OCI-LY7 (cell line): ENCODE results near the gene PITPNC1. TPM values are rescaled to one million over a fixed set of nuclear protein-coding genes. Genes with fewer than 3 reads are reported as not detected.

Experiments used
- BruUV-seq: library from RNA; stranded (reverse); fragments of 400-500 nt; replicated peaks from 2 replicates; lab custom pipeline; 2021; lab: Mats Ljungman, UMichigan
- CTCF ChIA-PET: fragments of 300-600 bp; sonication (Branson Sonifier 250); formaldehyde crosslinking; loops from one replicate; lab custom pipeline; 2022; ENCODE audit warnings: antibody characterized with exemption; ENCODE audit not compliant: unreplicated experiment; lab: Charles Lee
- POLR2A ChIA-PET: fragments of 300-600 bp; sonication (Branson Sonifier 250); formaldehyde crosslinking; loops from one replicate; lab custom pipeline; 2022; ENCODE audit warnings: antibody characterized with exemption; lab: Charles Lee
- DNase-seq: peaks from one replicate; pipeline ENCODE4 v3.0.0-alpha.2; 2015; ENCODE audit warnings: low spot score
- H2AFZ ChIP-seq: fragments of 200-600 bp; sonication (generic), shearing (Covaris generic); 2 replicates; pipeline ENCODE4 v1.6.1; 2014; ENCODE audit warnings: mild to moderate bottlenecking, antibody characterized with exemption, low read length, moderate library complexity
- H3K27ac ChIP-seq: fragments of 200-600 bp; sonication (generic); 2 replicates; pipeline ENCODE4 v1.5.1; 2014; ENCODE audit warnings: mixed run types, low read depth, mild to moderate bottlenecking, moderate library complexity, low read length, inconsistent platforms; ENCODE audit not compliant: poor library complexity, severe bottlenecking
- H3K36me3 ChIP-seq: fragments of 200-600 bp; sonication (generic); 2 replicates; pipeline ENCODE4 v1.6.1; 2014; ENCODE audit warnings: mild to moderate bottlenecking, antibody characterized with exemption, low read length, moderate library complexity, mixed read lengths; ENCODE audit not compliant: insufficient read depth
- H3K4me1 ChIP-seq: fragments of 200-600 bp; sonication (generic); 2 replicates; pipeline ENCODE4 v1.5.1; 2014; ENCODE audit warnings: mild to moderate bottlenecking, low read length; ENCODE audit not compliant: insufficient read depth, poor library complexity, severe bottlenecking
- H3K4me2 ChIP-seq: fragments of 200-600 bp; sonication (generic); 2 replicates; pipeline ENCODE4 v1.6.1; 2014; ENCODE audit warnings: mild to moderate bottlenecking, low read length
- H3K4me3 ChIP-seq: fragments of 200-600 bp; sonication (generic); 2 replicates; pipeline ENCODE4 v1.5.1; 2014; ENCODE audit warnings: mild to moderate bottlenecking, low read depth, low read length; ENCODE audit not compliant: poor library complexity, severe bottlenecking
- H3K79me2 ChIP-seq: fragments of 200-600 bp; sonication (generic); 2 replicates; pipeline ENCODE4 v1.6.1; 2016; ENCODE audit warnings: low read depth, mild to moderate bottlenecking, low read length, moderate library complexity, mixed read lengths; ENCODE audit not compliant: insufficient read depth
- H3K9me2 ChIP-seq: fragments of 200-600 bp; sonication (generic); 2 replicates; pipeline ENCODE4 v1.6.1; 2016; ENCODE audit warnings: mild to moderate bottlenecking, low read length, mixed read lengths; ENCODE audit not compliant: insufficient read depth
- H3K9me3 ChIP-seq: fragments of 200-600 bp; sonication (generic); 2 replicates; pipeline ENCODE4 v1.6.1; 2014; ENCODE audit warnings: mild to moderate bottlenecking, mixed run types, low read length, mixed read lengths
- H4K20me1 ChIP-seq: fragments of 200-600 bp; sonication (generic); 2 replicates; pipeline ENCODE4 v1.6.1; 2014; ENCODE audit warnings: mild to moderate bottlenecking, antibody characterized with exemption, low read length, moderate library complexity, mixed read lengths; ENCODE audit not compliant: insufficient read depth
- CTCF ChIP-seq: fragments of 200-600 bp; sonication (generic); conservative IDR thresholded peaks from 2 replicates; pipeline ENCODE4 v1.5.1; 2014; ENCODE audit warnings: mild to moderate bottlenecking, antibody characterized with exemption, low read length, moderate library complexity, mixed read lengths
- EZH2phosphoT487 ChIP-seq: fragments of 200-600 bp; sonication (generic); IDR thresholded peaks from 2 replicates; pipeline ENCODE4 v1.6.1; 2018; ENCODE audit warnings: low read depth, borderline replicate concordance, mild to moderate bottlenecking, mixed run types, antibody characterized with exemption, low read length, moderate library complexity, mixed read lengths
- intact Hi-C: fragments of 100-400 bp; cut with micrococcal nuclease; formaldehyde crosslinking; loops from one replicate; pipeline ENCODE4 v1.10.0; 2022; ENCODE audit not compliant: unreplicated experiment
- total RNA-seq, 2 experiments: library from RNA; depleted of rRNA in 1 of 2; stranded (reverse); fragments of >200 nt in 1 of 2; shearing (Covaris generic) in 1 of 2; gene quantifications; 2 replicates each; pipeline ENCODE4 v1.2.3, GENCODE V29; 2014 to 2022

The PITPNC1 gene
- total RNA-seq, 2 experiments from 2014 or later, result 14.3 to 21.1 TPM

DNA sequence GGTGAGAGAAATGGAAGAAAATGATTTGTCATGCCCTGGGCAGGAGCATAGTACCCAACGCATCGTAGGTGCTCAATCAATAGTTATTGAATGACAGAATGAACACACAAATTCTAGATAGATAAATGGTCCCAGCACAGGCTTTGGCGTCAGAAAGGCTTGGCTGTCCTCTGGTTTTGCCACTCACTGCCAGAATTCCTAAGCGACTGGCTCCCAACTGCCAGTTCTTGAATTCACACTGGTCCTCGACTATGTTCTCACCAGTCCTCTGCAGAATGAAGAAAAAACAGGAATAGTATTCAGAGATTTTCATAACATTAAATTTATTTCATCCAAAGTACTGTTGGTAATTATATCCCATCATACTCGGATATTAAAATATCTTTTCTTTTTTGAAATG lies 177.6 kb downstream of the PITPNC1 start:
- intact Hi-C loops, result no loop called here
- Histone ChIP-seq H3K4me1 (no peaks in the 10 kb centered on the region), H3K9me3 (no peaks in the 10 kb centered on the region), H3K9me2 (no peaks in the 10 kb centered on the region), H3K36me3 (no peaks in the 10 kb centered on the region), H2AFZ (no peak overlapping the region), H3K4me3 (no peak overlapping the region), H3K27ac (no peak overlapping the region), H4K20me1 (no peaks in the 10 kb centered on the region), H3K79me2 (no peaks in the 10 kb centered on the region), H3K4me2 (no peak overlapping the region)
- BruUV-seq, result no TSS peak
- ChIA-PET CTCF (no interaction called here), POLR2A (no interaction called here)
- DNase-seq, result no peak
- TF ChIP-seq CTCF (no peak), EZH2phosphoT487 (no peak)

GRCh38 chr17:67555855-67556254 lies 178.8 kb downstream of the PITPNC1 start:
- no peak for DNase-seq
- Histone ChIP-seq H2AFZ (no peak overlapping the region), H3K4me1 (no peaks in the 10 kb centered on the region), H3K4me3 (no peak overlapping the region), H3K9me2 (no peaks in the 10 kb centered on the region), H3K4me2 (no peak overlapping the region), H3K79me2 (no peaks in the 10 kb centered on the region), H3K9me3 (no peaks in the 10 kb centered on the region), H4K20me1 (no peaks in the 10 kb centered on the region), H3K27ac (no peak overlapping the region), H3K36me3 (no peaks in the 10 kb centered on the region)
- POLR2A ChIA-PET, result no interaction called here
- BruUV-seq, result no TSS peak
- CTCF ChIA-PET, result no interaction called here
- intact Hi-C loops, result no loop called here
- no peak for TF ChIP-seq EZH2phosphoT487
- TF ChIP-seq CTCF, result no peak

- CTCF ChIA-PET, result no interaction called here
- POLR2A ChIA-PET, result interaction anchor here (0.5 to 1.2 kb wide), 5 partner anchors 11 to 833 kb away, joined by 3 to 5 read pairs (median 3); no protein-coding TSS in a partner anchor
- no peak overlapping the region for H3K4me2 ChIP-seq
Measured at GRCh38 chr17:67557052-67557845, 180.2 kb downstream of the PITPNC1 start.

More at GRCh38 chr17:67557052-67557845, 180.2 kb downstream of the PITPNC1 start:
- no peak for DNase-seq
- no TSS peak for BruUV-seq
- no peak overlapping the region for H2AFZ ChIP-seq
- no peaks in the 10 kb centered on the region for H4K20me1 ChIP-seq
- H3K4me3 ChIP-seq, result no peak overlapping the region
- no peaks in the 10 kb centered on the region for H3K4me1 ChIP-seq
- no peaks in the 10 kb centered on the region for H3K9me3 ChIP-seq
- no peak overlapping the region for H3K27ac ChIP-seq
- TF ChIP-seq CTCF, result no peak
- TF ChIP-seq EZH2phosphoT487, result no peak
- no peaks in the 10 kb centered on the region for H3K9me2 ChIP-seq
- no peaks in the 10 kb centered on the region for H3K36me3 ChIP-seq
- no peaks in the 10 kb centered on the region for H3K79me2 ChIP-seq
- intact Hi-C loops, result no loop called here
